IPS-18a (cell line): ENCODE measurements around the gene PACSIN1.

Source experiments
- H3K27ac ChIP-seq: one replicate; pipeline ENCODE4 v1.5.1; 2013; ENCODE audit warnings: low read length
- H3K27me3 ChIP-seq: one replicate; pipeline ENCODE4 v1.6.1; 2013; ENCODE audit warnings: mild to moderate bottlenecking, low read length; ENCODE audit not compliant: control insufficient read depth, insufficient read depth
- H3K36me3 ChIP-seq: one replicate; pipeline ENCODE4 v1.6.1; 2013; ENCODE audit warnings: low read depth, low read length; ENCODE audit not compliant: control insufficient read depth
- H3K4me1 ChIP-seq: one replicate; pipeline ENCODE4 v1.6.1; 2013; ENCODE audit warnings: low read depth, low read length; ENCODE audit not compliant: control insufficient read depth
- H3K4me3 ChIP-seq: one replicate; pipeline ENCODE4 v1.5.1; 2013; ENCODE audit warnings: low read length
- H3K9ac ChIP-seq: one replicate; pipeline ENCODE4 v1.6.1; 2013; ENCODE audit warnings: mild to moderate bottlenecking, low read length, moderate library complexity
- H3K9me3 ChIP-seq: one replicate; pipeline ENCODE4 v1.6.1; 2013; ENCODE audit warnings: low read depth, low read length; ENCODE audit not compliant: control insufficient read depth

Gene PACSIN1

DNA sequence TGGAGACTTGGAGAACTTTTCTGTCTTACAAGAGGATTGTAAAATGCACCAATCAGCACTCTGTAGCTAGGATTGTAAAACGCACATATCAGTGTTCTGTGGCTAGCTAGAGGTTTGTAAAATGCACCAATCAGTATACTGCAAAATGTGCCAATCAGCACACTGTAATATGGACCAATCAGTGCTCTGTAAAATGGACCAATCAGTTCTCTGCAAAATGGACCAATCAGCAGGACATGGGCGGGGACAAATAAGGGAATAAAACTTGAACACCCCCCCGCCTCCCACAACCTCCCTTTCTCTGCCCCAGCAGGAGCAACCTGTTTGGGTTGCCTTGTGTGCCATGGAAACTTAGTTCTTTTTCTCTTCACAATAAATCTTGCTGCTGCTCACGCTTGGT, 27.2 kb upstream of the PACSIN1 start:
- Histone ChIP-seq H3K27ac (no peak overlapping the region), H3K9me3 (no peaks in the 10 kb centered on the region), H3K9ac (no peak overlapping the region), H3K4me1 (no peaks in the 10 kb centered on the region), H3K27me3 (no peaks in the 10 kb centered on the region), H3K36me3 (no peaks in the 10 kb centered on the region), H3K4me3 (no peak overlapping the region)

DNA sequence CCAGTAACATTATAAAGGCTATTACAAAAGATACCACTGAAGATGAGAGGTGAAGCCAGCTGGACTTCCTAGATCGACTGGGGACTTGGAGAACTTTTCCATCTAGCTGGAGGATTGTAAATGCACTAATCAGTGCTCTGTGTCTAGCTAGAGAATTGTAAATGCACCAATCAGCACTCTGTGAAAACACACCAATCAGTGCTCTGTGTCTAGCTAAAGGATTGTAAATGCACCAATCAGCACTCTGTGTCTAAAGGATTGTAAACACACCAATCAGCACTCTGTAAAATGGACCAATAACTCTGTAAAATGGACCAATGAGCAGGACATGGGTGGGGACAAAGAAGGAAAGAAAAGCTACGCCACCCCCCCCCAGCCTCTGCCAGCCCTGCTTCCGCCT, 26.4 kb upstream of the PACSIN1 start:
- H3K36me3 ChIP-seq: no peaks in the 10 kb centered on the region
- no peak overlapping the region for H3K27ac ChIP-seq
- no peaks in the 10 kb centered on the region for H3K9me3 ChIP-seq
- H3K9ac ChIP-seq: no peak overlapping the region
- H3K27me3 ChIP-seq: no peaks in the 10 kb centered on the region
- no peak overlapping the region for H3K4me3 ChIP-seq
- H3K4me1 ChIP-seq: no peaks in the 10 kb centered on the region

DNA sequence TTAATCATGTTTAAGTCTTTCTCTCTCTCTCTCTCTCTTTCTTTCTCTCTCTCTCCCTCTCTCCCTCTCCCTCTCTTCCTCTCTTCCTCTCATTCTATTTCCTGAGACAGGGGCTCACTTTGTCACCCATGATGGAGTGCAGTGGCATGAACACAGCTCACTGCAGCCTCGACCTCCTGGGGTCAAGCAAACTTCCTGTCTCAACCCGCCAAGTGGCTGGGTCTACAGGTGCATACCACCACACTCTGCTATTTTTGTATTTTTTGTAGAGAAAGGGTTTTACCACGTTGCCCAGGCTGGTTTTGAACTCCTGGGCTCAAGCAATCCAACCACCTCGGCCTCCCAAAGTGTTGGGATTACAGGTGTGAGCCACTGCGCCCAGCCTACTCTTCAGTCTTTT, 24.4 kb upstream of the PACSIN1 start:
- H3K4me1 ChIP-seq: no peaks in the 10 kb centered on the region
- H3K27me3 ChIP-seq: no peaks in the 10 kb centered on the region
- H3K36me3 ChIP-seq: no peaks in the 10 kb centered on the region
- no peaks in the 10 kb centered on the region for H3K9me3 ChIP-seq
- no peak overlapping the region for H3K4me3 ChIP-seq
- no peak overlapping the region for H3K27ac ChIP-seq
- H3K9ac ChIP-seq: no peak overlapping the region

DNA sequence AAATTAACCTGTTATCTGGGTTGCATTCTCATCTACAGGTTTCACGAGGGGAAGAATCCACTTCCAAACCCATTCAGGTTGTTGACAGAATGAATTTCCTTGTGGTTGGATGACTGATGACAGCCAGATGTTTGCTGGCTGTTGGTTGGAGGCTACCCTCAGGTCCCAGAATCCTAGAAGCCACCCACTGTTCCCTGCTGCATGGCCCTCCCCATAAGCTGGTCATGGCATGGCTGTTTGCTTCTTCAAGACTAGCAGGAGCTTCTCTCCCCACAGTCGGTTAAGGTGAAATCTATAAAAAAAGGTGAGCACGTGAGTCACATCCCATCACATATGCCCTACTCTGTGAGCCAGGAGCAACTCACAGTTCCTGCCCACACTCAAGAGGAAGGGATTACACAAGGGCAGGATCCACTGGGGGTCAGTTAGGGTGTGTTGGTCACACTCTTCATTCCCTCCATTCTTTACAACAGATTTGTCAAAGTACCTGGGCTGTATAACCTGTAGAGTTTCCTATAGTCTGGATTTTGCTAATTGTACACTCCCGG, 20.5 kb upstream of the PACSIN1 start:
- no peaks in the 10 kb centered on the region for H3K27me3 ChIP-seq
- H3K36me3 ChIP-seq: no peaks in the 10 kb centered on the region
- no peak overlapping the region for H3K9ac ChIP-seq
- H3K9me3 ChIP-seq: no peaks in the 10 kb centered on the region
- H3K4me3 ChIP-seq: no peak overlapping the region
- no peaks in the 10 kb centered on the region for H3K4me1 ChIP-seq
- H3K27ac ChIP-seq: no peak overlapping the region

DNA sequence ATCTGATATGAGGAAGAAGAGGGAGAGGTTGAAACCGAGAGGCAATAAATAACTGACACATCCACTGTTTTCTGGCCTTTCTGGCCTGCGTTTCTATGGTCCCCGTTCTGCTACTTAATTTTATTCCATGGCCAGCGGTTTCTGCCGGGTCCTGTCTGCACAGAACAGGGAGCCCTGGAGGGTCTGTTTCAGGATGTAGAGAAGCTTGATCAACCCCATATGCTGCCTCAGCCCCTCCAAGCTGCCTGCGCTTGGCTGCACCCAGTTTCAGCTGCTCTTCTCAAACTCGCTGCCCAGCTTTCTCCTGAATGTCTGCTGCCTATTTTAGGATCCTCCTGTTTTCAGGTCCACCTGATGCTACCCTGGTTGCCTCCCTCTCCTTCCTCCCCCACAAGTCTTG, 18.5 kb upstream of the PACSIN1 start:
- no peaks in the 10 kb centered on the region for H3K9me3 ChIP-seq
- no peak overlapping the region for H3K9ac ChIP-seq
- no peaks in the 10 kb centered on the region for H3K27me3 ChIP-seq
- H3K4me3 ChIP-seq: no peak overlapping the region
- H3K36me3 ChIP-seq: no peaks in the 10 kb centered on the region
- H3K4me1 ChIP-seq: no peaks in the 10 kb centered on the region
- no peak overlapping the region for H3K27ac ChIP-seq

DNA sequence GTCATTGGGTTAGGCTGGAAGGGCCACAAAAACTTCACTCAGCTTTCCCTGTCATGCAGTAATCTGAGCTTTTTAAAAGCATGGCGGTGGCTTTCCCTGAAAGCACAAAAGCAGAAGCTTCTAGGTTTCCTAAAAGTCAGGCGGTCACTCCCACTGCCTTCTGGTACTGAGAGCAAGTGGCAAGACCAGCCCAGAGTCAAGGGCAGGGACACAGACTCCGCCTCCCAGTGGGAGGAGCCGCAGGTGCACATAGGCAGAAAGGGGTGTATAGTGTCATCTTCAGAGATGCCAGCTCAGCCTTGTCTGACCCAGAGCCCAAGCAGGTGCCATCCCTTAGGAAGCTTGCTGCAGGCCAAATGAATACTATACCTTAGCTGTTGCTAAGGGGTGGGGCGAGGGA, 18.0 kb upstream of the PACSIN1 start:
- H3K27me3 ChIP-seq: no peaks in the 10 kb centered on the region
- H3K9ac ChIP-seq: no peak overlapping the region
- no peaks in the 10 kb centered on the region for H3K9me3 ChIP-seq
- H3K36me3 ChIP-seq: no peaks in the 10 kb centered on the region
- H3K4me3 ChIP-seq: no peak overlapping the region
- no peak overlapping the region for H3K27ac ChIP-seq
- no peaks in the 10 kb centered on the region for H3K4me1 ChIP-seq

DNA sequence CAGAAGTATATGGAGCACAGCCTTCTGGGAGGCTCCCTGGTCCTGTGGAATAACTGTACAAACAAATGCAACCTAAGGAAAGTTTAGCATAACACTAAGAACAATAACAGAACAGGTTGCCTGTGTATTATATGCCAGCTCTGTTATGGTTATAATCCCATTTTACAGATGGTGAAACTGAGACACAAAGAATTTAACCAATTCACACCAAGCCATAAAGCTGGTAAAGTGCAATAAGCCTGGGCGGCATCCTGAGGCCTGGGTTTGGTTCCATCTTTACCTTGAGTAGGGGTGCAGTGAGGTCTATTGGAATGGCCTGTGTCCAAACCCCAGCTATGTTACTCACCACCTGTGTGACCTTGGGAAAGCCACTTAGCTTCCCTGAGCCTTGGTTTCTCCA, 14.7 kb upstream of the PACSIN1 start:
- H3K27ac ChIP-seq: no peak overlapping the region

DNA sequence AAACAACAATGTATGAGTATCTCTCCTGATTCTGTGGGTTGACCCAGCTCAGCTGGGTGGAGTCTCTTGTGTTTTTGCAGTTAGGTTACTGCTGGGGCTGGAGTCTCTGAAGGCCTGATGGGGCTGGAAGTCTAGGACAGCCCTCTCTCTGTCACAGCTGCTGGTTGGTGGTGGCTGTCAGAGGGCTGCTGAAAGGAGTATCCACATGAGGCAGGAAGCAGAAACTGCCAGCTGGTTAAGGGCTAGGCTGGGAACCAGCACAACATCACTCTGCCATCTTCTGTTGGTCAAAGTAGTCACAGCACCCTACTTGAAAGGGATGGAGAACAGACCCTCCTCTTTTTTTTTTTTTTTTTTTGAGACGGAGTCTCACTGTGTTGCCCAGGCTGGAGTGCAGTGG, 10.0 kb upstream of the PACSIN1 start:
- no peaks in the 10 kb centered on the region for H3K27me3 ChIP-seq
- H3K9me3 ChIP-seq: no peaks in the 10 kb centered on the region
- H3K4me3 ChIP-seq: no peak overlapping the region
- no peak overlapping the region for H3K27ac ChIP-seq
- H3K36me3 ChIP-seq: no peaks in the 10 kb centered on the region
- H3K4me1 ChIP-seq: peaks cover 2% of the 10 kb centered on the region
- no peak overlapping the region for H3K9ac ChIP-seq

More for the DNA sequence above, 14.7 kb upstream of the PACSIN1 start:
- Histone ChIP-seq H3K4me1 (no peaks in the 10 kb centered on the region), H3K27me3 (no peaks in the 10 kb centered on the region), H3K9me3 (no peaks in the 10 kb centered on the region), H3K4me3 (no peak overlapping the region), H3K36me3 (no peaks in the 10 kb centered on the region), H3K9ac (no peak overlapping the region)

DNA sequence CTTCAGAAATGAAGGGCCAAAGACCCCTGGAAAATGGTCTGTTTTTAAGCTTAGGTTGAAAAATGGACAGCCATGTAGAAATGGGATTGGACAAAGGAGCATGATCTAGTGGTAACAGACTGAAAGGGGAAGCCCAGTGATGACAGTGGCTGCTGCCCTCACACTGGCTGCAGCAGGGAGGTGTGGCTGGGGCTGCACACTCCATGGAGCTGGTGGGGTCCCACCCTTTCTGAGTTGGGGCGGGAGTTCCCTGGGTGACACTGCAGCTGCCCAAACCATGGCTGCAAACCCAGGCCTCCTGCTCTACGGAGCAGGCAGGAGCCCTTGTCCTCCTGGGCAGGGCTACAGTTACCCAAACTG, 8.5 kb upstream of the PACSIN1 start:
- Histone ChIP-seq H3K9ac (no peak overlapping the region), H3K4me1 (peaks cover 9% of the 10 kb centered on the region), H3K4me3 (no peak overlapping the region), H3K36me3 (no peaks in the 10 kb centered on the region), H3K27ac (no peak overlapping the region), H3K9me3 (no peaks in the 10 kb centered on the region), H3K27me3 (no peaks in the 10 kb centered on the region)

DNA sequence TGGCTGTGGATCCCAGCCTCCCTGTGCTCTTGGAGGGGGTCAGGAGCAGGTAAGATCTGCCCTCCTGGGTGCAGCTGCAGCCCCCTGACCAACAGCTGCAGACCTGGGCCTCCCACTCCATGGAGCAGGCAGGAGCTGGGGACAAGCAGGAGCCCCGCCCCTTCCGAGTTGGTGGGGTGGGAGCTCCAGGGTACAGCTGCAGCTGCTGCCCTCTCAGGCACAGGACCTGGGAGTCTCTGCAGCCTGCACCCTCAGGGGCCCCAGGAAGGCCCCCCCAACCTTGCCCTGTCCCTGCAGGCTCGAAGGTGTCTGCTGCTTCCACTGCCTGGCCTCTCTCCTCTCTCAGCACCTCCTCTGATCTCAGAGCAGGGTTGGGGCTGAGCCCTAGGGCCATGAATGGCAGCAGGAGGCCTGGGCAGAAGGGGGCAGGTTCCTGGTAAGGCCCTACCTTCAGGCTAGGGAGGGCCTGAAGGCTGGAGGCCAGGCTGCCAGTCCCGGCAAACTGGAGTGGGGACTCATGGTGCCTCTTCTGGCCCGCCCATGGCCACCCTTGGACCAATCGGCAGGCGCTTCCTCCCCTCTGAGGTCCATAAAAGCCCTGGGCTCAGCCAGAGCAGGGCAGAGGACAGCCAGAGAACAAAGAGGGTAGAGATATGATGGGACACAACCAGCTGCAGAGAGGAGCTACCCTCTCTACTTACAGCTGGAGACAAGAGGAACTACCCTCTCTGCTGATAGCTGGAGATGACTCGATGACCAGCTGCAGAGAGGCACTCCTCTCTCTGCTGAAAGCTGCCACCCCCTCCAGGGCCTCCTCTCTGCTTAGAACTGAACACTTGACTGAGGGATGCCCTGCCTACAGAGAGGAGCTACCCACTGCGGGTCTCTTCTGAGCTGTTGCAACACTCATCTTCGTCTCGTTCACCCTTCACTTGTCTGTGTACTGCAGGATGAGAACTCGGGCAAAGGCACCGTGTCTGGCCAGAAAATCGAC, 7.8 kb upstream of the PACSIN1 start:
- no peak overlapping the region for H3K9ac ChIP-seq
- peaks cover 9% of the 10 kb centered on the region for H3K4me1 ChIP-seq
- H3K4me3 ChIP-seq: no peak overlapping the region
- no peaks in the 10 kb centered on the region for H3K9me3 ChIP-seq
- no peaks in the 10 kb centered on the region for H3K27me3 ChIP-seq
- H3K27ac ChIP-seq: no peak overlapping the region
- H3K36me3 ChIP-seq: no peaks in the 10 kb centered on the region

DNA sequence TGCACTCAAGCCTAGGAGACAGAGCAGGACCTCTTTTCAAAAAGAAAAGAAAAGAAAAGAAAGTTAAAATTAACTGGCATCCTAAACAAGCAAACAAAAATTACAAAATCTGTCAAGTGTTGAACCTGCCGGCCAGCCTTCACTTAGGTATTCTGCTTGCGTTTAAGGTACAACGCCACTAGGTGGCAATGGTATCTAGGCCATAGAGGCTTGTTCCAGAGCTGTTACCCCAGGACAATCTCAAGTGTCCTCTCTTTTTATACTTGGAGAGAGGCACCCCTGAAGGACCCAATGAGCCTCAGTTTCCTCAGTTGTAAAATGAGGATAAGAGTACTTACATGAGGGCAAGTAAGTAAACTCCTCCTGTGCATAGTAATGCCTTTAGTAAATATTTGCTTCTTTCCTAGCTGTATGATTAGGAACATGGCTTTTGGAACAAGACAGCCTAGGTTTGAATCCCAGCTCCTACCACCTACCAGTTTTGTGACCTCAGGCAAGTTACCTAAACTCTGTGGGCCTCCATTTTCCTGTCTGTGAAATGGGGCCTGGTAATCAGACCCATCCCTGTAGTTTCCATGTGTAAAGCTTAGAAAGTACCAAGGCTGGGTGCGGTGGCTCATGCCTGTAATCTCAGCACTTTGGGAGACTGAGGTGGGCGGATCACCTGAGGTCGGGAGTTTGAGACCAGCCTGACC, 5.8 kb upstream of the PACSIN1 start:
- Histone ChIP-seq H3K4me3 (no peak overlapping the region), H3K36me3 (no peaks in the 10 kb centered on the region), H3K4me1 (peaks cover 9% of the 10 kb centered on the region), H3K9ac (no peak overlapping the region), H3K9me3 (no peaks in the 10 kb centered on the region), H3K27ac (no peak overlapping the region), H3K27me3 (peaks cover 2% of the 10 kb centered on the region)
